HEK293 (cell line): ENCODE data around the gene LMO4.

ENCODE experiments used
- ZFP3 ChIP-seq: fragments of 450-650 bp; formaldehyde crosslinking; IDR thresholded peaks from 2 replicates; pipeline ENCODE4 v1.5.1; 2016; ENCODE audit warnings: low read depth, missing biosample characterization, missing genetic modification characterization
- ZNF146 ChIP-seq: fragments of 450-650 bp; formaldehyde crosslinking; IDR thresholded peaks from 2 replicates; pipeline ENCODE4 v1.5.1; 2016; ENCODE audit warnings: missing biosample characterization, missing genetic modification characterization
- ZNF274 ChIP-seq, 2 experiments: fragments of 200-500 bp in 1 of 2; fragments of 450-650 bp in 1 of 2; sonication (Bioruptor generic) in 1 of 2; formaldehyde crosslinking in 1 of 2; IDR thresholded peaks; 2 replicates each; pipeline versions ENCODE4 v1.5.1 to v1.6.1; 2014 to 2016; ENCODE audit warnings: borderline replicate concordance in 1 of 2, inconsistent platforms in 1 of 2, low read length in 1 of 2, missing biosample characterization in 1 of 2, missing genetic modification characterization in 1 of 2
- ZNF324 ChIP-seq: fragments of 450-650 bp; formaldehyde crosslinking; IDR thresholded peaks from 2 replicates; pipeline ENCODE4 v1.5.1; 2016; ENCODE audit warnings: missing biosample characterization, missing genetic modification characterization
- ZNF37A ChIP-seq: fragments of 450-650 bp; IDR thresholded peaks from 2 replicates; pipeline ENCODE4 v1.5.1; 2018; ENCODE audit warnings: missing biosample characterization, missing genetic modification characterization
- ZNF433 ChIP-seq: fragments of 450-650 bp; formaldehyde crosslinking; IDR thresholded peaks from 2 replicates; pipeline ENCODE4 v1.5.1; 2016; ENCODE audit warnings: missing biosample characterization, missing genetic modification characterization, low read depth
- ZNF530 ChIP-seq: fragments of 450-650 bp; formaldehyde crosslinking; IDR thresholded peaks from 2 replicates; pipeline ENCODE4 v1.5.1; 2016; ENCODE audit warnings: low read depth, missing biosample characterization, missing genetic modification characterization
- TF ChIP-seq, protein P1 (sequence below): fragments of 450-650 bp; formaldehyde crosslinking; IDR thresholded peaks from 2 replicates; pipeline ENCODE4 v1.5.1; 2016; ENCODE audit warnings: missing biosample characterization, missing genetic modification characterization

DNA sequence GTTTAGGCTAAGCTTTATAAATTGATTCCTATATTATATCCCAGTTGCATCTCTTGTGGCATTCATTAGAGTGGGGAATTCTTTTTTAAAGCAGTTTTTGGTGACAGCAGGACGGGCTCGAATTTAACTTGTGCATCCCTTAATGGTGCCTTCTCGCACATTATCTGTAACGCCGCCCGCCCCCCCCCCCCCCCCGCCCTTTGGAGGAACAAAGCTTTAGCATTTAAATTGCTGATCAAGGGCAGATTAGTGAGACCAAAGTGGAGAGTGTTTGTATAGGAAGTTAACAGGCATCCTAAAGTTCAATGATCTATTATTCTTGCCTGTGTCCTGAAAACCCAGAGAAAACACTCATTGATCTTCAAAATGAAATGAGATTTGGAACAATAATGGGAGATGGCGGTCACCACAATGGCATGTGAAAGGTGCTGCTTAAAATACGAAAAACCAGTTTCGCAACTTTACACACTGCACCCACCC lies 2.2 kb downstream of the LMO4 start:
- TF ChIP-seq ZNF433 (no peak), ZFP3 (no peak), ZNF146 (no peak), ZNF37A (tag by site-specific recombination) (no peak), ZNF274 (IDR thresholded peaks at IDR 0.05; ENCODE audit: low read length) (no peak), ZNF274 (tag by site-specific recombination; IDR thresholded peaks at IDR 0.05; ENCODE audit: borderline replicate concordance) (no peak), ZNF530 (tag by site-specific recombination) (no peak), ZNF324 (no peak)
- TF ChIP-seq, protein P1, sequence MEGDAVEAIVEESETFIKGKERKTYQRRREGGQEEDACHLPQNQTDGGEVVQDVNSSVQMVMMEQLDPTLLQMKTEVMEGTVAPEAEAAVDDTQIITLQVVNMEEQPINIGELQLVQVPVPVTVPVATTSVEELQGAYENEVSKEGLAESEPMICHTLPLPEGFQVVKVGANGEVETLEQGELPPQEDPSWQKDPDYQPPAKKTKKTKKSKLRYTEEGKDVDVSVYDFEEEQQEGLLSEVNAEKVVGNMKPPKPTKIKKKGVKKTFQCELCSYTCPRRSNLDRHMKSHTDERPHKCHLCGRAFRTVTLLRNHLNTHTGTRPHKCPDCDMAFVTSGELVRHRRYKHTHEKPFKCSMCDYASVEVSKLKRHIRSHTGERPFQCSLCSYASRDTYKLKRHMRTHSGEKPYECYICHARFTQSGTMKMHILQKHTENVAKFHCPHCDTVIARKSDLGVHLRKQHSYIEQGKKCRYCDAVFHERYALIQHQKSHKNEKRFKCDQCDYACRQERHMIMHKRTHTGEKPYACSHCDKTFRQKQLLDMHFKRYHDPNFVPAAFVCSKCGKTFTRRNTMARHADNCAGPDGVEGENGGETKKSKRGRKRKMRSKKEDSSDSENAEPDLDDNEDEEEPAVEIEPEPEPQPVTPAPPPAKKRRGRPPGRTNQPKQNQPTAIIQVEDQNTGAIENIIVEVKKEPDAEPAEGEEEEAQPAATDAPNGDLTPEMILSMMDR: no peak
